ENCODE measurements around the gene FAM53A. TPM values are rescaled to one million over a fixed set of nuclear protein-coding genes. Genes with fewer than 3 reads are reported as not detected.

FAM53A gene
- polyA plus RNA-seq, 2 of the 4 experiments (the other 2 are of a cell fraction) = 0.87 to 1.2 TPM

DNA sequence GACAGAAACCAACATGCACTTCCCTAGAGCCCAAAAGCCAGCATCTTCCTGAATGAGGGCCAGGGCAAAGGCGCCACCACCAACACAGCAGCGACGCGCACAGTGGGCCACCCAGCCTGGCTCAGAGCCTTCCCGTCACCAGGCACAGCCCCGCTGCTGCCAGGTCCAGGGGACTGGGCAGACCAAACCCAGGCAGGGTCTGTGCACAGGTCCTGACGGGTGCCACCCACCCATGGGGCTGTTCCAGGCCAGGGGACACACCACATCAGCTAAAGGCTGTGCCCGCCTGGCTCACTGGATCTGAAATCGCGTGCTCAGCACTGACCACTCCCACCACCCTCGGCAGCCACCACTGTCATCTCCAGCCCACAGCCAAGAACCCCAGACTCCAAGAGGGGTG is 13.8 kb downstream of the FAM53A start:
- H3K4me1 ChIP-seq = no peaks in the 10 kb centered on the region
- ChIA-PET CTCF (no interaction called here), POLR2A (no interaction called here)
- H3K4me2 ChIP-seq = no peak overlapping the region
- H3K9me3 ChIP-seq = no peaks in the 10 kb centered on the region
- WGBS (ENCODE audit: missing lambda C conversion rate) = 67% methylated on average over 2 of the region's 11 CpGs
- H3K27ac ChIP-seq = no peak overlapping the region
- H3K4me3 ChIP-seq = no peak overlapping the region
- no peak for ATAC-seq
- TF ChIP-seq HDAC2 (IDR thresholded peaks at IDR 0.05) (no peak), TP53 (CRISPR knock-in tag; IDR thresholded peaks at IDR 0.05) (no peak), KDM1A (IDR thresholded peaks at IDR 0.05; ENCODE audit: low read depth) (no peak), FOSL2 (IDR thresholded peaks at IDR 0.05) (no peak), FOSL2 (CRISPR knock-in tag; IDR thresholded peaks at IDR 0.05) (no peak), JUN (IDR thresholded peaks at IDR 0.05) (no peak), ZFP36 (IDR thresholded peaks at IDR 0.05; ENCODE audit: borderline replicate concordance, partially characterized antibody) (no peak), EP300 (IDR thresholded peaks at IDR 0.05) (no peak), RAD21 (conservative IDR thresholded peaks at IDR 0.05 in 1 of 2, IDR thresholded peaks at IDR 0.05 in 1 of 2) (no peak)
- TF ChIP-seq, protein P1, sequence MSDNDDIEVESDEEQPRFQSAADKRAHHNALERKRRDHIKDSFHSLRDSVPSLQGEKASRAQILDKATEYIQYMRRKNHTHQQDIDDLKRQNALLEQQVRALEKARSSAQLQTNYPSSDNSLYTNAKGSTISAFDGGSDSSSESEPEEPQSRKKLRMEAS (IDR thresholded peaks at IDR 0.05) = no peak
- TF ChIP-seq, protein P2, sequence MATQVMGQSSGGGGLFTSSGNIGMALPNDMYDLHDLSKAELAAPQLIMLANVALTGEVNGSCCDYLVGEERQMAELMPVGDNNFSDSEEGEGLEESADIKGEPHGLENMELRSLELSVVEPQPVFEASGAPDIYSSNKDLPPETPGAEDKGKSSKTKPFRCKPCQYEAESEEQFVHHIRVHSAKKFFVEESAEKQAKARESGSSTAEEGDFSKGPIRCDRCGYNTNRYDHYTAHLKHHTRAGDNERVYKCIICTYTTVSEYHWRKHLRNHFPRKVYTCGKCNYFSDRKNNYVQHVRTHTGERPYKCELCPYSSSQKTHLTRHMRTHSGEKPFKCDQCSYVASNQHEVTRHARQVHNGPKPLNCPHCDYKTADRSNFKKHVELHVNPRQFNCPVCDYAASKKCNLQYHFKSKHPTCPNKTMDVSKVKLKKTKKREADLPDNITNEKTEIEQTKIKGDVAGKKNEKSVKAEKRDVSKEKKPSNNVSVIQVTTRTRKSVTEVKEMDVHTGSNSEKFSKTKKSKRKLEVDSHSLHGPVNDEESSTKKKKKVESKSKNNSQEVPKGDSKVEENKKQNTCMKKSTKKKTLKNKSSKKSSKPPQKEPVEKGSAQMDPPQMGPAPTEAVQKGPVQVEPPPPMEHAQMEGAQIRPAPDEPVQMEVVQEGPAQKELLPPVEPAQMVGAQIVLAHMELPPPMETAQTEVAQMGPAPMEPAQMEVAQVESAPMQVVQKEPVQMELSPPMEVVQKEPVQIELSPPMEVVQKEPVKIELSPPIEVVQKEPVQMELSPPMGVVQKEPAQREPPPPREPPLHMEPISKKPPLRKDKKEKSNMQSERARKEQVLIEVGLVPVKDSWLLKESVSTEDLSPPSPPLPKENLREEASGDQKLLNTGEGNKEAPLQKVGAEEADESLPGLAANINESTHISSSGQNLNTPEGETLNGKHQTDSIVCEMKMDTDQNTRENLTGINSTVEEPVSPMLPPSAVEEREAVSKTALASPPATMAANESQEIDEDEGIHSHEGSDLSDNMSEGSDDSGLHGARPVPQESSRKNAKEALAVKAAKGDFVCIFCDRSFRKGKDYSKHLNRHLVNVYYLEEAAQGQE (IDR thresholded peaks at IDR 0.05) = no peak
- FAIRE-seq = no peak
- no peak for DNase-seq (ENCODE audit: low read depth in 1 of 2, low spot score in 1 of 2)

DNA sequence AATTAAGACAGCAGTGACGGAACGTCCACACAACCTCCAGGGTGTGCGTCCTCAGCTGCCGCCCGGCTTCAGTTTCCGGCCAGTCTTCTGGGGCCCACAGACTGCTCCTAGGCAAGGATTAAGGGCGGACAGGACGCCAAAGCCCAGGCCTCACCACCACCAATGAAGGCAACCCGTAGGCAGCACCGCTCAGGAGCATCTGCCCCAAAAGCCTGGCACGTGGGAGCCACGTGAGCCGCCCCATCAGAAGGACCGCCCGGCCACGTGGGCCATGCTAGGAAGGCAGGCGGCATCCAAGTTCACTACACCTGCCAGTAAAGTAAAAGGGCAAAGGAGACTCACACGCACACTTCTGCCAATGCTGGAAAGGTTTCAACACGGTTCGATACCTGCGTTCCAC is 14.3 kb downstream of the FAM53A start:
- WGBS (ENCODE audit: missing lambda C conversion rate) = 89% methylated on average over 11 of the region's 21 CpGs
- TF ChIP-seq SREBF2 (IDR thresholded peaks at IDR 0.05) = no peak
- no peak for TF ChIP-seq HOXB5 (CRISPR knock-in tag; IDR thresholded peaks at IDR 0.05)
- no peak for TF ChIP-seq JUNB (IDR thresholded peaks at IDR 0.05)
- TF ChIP-seq, protein P3, sequence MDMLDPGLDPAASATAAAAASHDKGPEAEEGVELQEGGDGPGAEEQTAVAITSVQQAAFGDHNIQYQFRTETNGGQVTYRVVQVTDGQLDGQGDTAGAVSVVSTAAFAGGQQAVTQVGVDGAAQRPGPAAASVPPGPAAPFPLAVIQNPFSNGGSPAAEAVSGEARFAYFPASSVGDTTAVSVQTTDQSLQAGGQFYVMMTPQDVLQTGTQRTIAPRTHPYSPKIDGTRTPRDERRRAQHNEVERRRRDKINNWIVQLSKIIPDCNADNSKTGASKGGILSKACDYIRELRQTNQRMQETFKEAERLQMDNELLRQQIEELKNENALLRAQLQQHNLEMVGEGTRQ (IDR thresholded peaks at IDR 0.05) = no peak
- TF ChIP-seq, protein P4, sequence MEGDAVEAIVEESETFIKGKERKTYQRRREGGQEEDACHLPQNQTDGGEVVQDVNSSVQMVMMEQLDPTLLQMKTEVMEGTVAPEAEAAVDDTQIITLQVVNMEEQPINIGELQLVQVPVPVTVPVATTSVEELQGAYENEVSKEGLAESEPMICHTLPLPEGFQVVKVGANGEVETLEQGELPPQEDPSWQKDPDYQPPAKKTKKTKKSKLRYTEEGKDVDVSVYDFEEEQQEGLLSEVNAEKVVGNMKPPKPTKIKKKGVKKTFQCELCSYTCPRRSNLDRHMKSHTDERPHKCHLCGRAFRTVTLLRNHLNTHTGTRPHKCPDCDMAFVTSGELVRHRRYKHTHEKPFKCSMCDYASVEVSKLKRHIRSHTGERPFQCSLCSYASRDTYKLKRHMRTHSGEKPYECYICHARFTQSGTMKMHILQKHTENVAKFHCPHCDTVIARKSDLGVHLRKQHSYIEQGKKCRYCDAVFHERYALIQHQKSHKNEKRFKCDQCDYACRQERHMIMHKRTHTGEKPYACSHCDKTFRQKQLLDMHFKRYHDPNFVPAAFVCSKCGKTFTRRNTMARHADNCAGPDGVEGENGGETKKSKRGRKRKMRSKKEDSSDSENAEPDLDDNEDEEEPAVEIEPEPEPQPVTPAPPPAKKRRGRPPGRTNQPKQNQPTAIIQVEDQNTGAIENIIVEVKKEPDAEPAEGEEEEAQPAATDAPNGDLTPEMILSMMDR (IDR thresholded peaks at IDR 0.05) = no peak
- TF ChIP-seq ZFP36 (IDR thresholded peaks at IDR 0.05; ENCODE audit: borderline replicate concordance, partially characterized antibody) = no peak
- POLR2A ChIA-PET = no interaction called here

DNA sequence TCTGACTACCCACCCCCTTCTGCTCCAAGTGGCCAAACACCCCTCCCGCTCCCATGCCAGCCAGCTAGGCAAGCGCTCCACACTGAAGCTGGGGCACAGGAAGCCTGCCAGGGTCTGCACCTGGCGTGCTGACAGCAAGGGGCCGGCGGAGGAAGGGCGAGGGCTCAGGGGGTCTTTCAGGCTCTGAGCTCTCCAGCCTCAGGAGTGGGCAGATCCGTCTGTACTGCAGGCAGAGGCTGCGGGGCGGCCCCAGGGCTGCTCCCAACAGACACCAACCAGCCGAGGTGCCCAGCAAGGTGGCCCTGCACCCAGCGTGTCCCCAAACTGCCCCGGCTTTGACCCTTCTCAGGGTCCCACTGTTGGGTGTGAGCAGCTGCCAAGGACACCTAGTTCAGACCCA is 14.8 kb downstream of the FAM53A start:
- no peaks in the 10 kb centered on the region for H3K9me3 ChIP-seq
- H3K4me3 ChIP-seq = no peak overlapping the region
- DNase-seq (ENCODE audit: low read depth in 1 of 2, low spot score in 1 of 2) (no peak), ATAC-seq (no peak), FAIRE-seq (no peak)
- ChIA-PET POLR2A (no interaction called here), CTCF (no interaction called here)
- no peak for TF ChIP-seq FOXS1 (CRISPR knock-in tag; IDR thresholded peaks at IDR 0.05)
- TF ChIP-seq CEBPB (IDR thresholded peaks at IDR 0.05) = no peak
- no peak for TF ChIP-seq GATA3 (IDR thresholded peaks at IDR 0.05; ENCODE audit: borderline replicate concordance)
- TF ChIP-seq, protein P3 (IDR thresholded peaks at IDR 0.05) = no peak
- TF ChIP-seq FOSB (CRISPR knock-in tag; IDR thresholded peaks at IDR 0.05) = no peak
- no peak for TF ChIP-seq SREBF2 (IDR thresholded peaks at IDR 0.05)
- no peak for TF ChIP-seq JUN (IDR thresholded peaks at IDR 0.05)
- TF ChIP-seq, protein P5, sequence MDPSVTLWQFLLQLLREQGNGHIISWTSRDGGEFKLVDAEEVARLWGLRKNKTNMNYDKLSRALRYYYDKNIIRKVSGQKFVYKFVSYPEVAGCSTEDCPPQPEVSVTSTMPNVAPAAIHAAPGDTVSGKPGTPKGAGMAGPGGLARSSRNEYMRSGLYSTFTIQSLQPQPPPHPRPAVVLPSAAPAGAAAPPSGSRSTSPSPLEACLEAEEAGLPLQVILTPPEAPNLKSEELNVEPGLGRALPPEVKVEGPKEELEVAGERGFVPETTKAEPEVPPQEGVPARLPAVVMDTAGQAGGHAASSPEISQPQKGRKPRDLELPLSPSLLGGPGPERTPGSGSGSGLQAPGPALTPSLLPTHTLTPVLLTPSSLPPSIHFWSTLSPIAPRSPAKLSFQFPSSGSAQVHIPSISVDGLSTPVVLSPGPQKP (IDR thresholded peaks at IDR 0.05; ENCODE audit: low read depth, low read length) = no peak
- TF ChIP-seq CBX8 (IDR thresholded peaks at IDR 0.05) = no peak
- TF ChIP-seq, protein P6, sequence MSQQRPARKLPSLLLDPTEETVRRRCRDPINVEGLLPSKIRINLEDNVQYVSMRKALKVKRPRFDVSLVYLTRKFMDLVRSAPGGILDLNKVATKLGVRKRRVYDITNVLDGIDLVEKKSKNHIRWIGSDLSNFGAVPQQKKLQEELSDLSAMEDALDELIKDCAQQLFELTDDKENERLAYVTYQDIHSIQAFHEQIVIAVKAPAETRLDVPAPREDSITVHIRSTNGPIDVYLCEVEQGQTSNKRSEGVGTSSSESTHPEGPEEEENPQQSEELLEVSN (IDR thresholded peaks at IDR 0.05; ENCODE audit: borderline replicate concordance, low read depth) = no peak
- no peak for TF ChIP-seq RCOR1 (IDR thresholded peaks at IDR 0.05; ENCODE audit: low read depth, low read length)
- no peak for TF ChIP-seq ZSCAN20 (CRISPR knock-in tag; IDR thresholded peaks at IDR 0.05)
- no peak for TF ChIP-seq HOXB13 (CRISPR knock-in tag; IDR thresholded peaks at IDR 0.05; ENCODE audit: low read depth)
- no peak overlapping the region for H3K4me2 ChIP-seq
- 68% methylated on average over 4 of the region's 12 CpGs for WGBS (ENCODE audit: missing lambda C conversion rate)
- H3K27ac ChIP-seq = no peak overlapping the region
- no peaks in the 10 kb centered on the region for H3K4me1 ChIP-seq

More for the DNA sequence above, 14.3 kb downstream of the FAM53A start:
- Histone ChIP-seq H3K4me2 (no peak overlapping the region), H3K27ac (no peak overlapping the region), H3K9me3 (no peaks in the 10 kb centered on the region), H3K4me3 (no peak overlapping the region), H3K4me1 (no peaks in the 10 kb centered on the region)
- DNase-seq (ENCODE audit: low read depth in 1 of 2, low spot score in 1 of 2) (no peak), ATAC-seq (no peak), FAIRE-seq (no peak)
- CTCF ChIA-PET = no interaction called here

Data from A549 (cell line).